Stomach (tissue), 9 donors: ENCODE measurements around the gene FLVCR1. TPM values are rescaled to one million over a fixed set of nuclear protein-coding genes. Genes with fewer than 3 reads are reported as not detected.
"Not testable (repeated sequence)": the region's sequence is repeated elsewhere in the genome, so short reads cannot be mapped to it uniquely, and the experiment has no call there.

Experiments used
- DNase-seq, 2 donors: peaks; one replicate each; pipeline versions ENCODE4 v3.0.0 to v3.0.0-alpha.2; 2013 to 2019
- H3K27ac ChIP-seq, 5 donors: fragments of 200-600 bp in 4 of 5; sonication (generic) in 4 of 5; one replicate each; pipeline ENCODE4 v1.5.1; 2013 to 2019; ENCODE audit warnings: mild to moderate bottlenecking in 1 of 5, moderate library complexity in 1 of 5
- H3K27me3 ChIP-seq, 3 donors: fragments of 200-600 bp; sonication (generic); one replicate each; pipeline ENCODE4 v1.5.1; 2017 to 2019; ENCODE audit warnings: mixed run types in 1 of 3
- H3K36me3 ChIP-seq, 4 donors: fragments of 200-600 bp; sonication (generic); 1 replicate in 3 of 4; 2 replicates in 1 of 4; pipeline ENCODE4 v1.5.1; 2016 to 2019
- H3K4me1 ChIP-seq, 4 donors: fragments of 200-600 bp; sonication (generic); one replicate each; pipeline ENCODE4 v1.5.1; 2016 to 2019
- H3K4me3 ChIP-seq, 4 donors: fragments of 200-600 bp; sonication (generic) in 3 of 4; one replicate each; pipeline ENCODE4 v1.5.1; 2016 to 2019; ENCODE audit warnings: mild to moderate bottlenecking in 1 of 4
- H3K9me3 ChIP-seq, 4 donors: fragments of 200-600 bp; sonication (generic); one replicate each; pipeline ENCODE4 v1.5.1; 2016 to 2019
- EP300 ChIP-seq: sonication (generic); formaldehyde crosslinking; IDR thresholded peaks from one replicate; pipeline ENCODE4 v1.6.1; 2017; ENCODE audit warnings: antibody characterized with exemption
- POLR2A ChIP-seq, 4 donors: fragments of 450-650 bp; IDR thresholded peaks; one replicate each; pipeline ENCODE4 v1.6.1; 2016; ENCODE audit warnings: antibody characterized with exemption in 4 of 4, control low read depth in 2 of 4, mild to moderate bottlenecking in 1 of 4, moderate library complexity in 1 of 4
- POLR2AphosphoS5 ChIP-seq, 3 donors: sonication (generic); formaldehyde crosslinking; IDR thresholded peaks; one replicate each; pipeline ENCODE4 v1.6.1; 2016; ENCODE audit warnings: antibody characterized with exemption in 3 of 3
- WGBS, 5 donors: extraction: QIAGEN DNeasy Blood & Tissue Kit in 3 of 5; methylation state at CpG; one replicate each; pipeline versions ENCODE4 v1.1.5 to v1.1.7; 2013 to 2018; 5-methylcytosine and 5-hydroxymethylcytosine counted together
- intact Hi-C: fragments of 100-400 bp; cut with DNase I; formaldehyde crosslinking; loops from one replicate; pipeline ENCODE4 v1.15.1; 2023; ENCODE audit warnings: low total_unique reads
- polyA plus RNA-seq, 3 donors: library from polyadenylated mRNA; stranded (reverse); fragments of 200-250 nt; gene quantifications; one replicate each; pipeline ENCODE4 v1.2.3, GENCODE V29; 2013
- total RNA-seq, 5 donors: library from RNA; depleted of rRNA; stranded (reverse); fragments of >200 nt; gene quantifications; one replicate each; pipeline versions ENCODE4 v1.1.0 to v1.2.3, GENCODE V29; 2014 to 2016
- TF ChIP-seq, protein P1 (sequence below), 7 experiments: fragments of 450-650 bp in 4 of 7; fragments of 200-600 bp in 3 of 7; sonication (generic) in 3 of 7; IDR thresholded peaks; one replicate each; pipeline ENCODE4 v1.5.1; 2016 to 2019; ENCODE audit warnings: antibody characterized with exemption in 7 of 7, control low read depth in 2 of 7, mild to moderate bottlenecking in 1 of 7
- donor health status: healthy with polysubstance abuse.
- donor health status: Bipolar disorder and iron deficiency.
- donor health status: healthy.

The FLVCR1 gene
- total and polyA plus RNA-seq, 8 donors: 0.61 to 19.1 (median 6.3) TPM

DNA sequence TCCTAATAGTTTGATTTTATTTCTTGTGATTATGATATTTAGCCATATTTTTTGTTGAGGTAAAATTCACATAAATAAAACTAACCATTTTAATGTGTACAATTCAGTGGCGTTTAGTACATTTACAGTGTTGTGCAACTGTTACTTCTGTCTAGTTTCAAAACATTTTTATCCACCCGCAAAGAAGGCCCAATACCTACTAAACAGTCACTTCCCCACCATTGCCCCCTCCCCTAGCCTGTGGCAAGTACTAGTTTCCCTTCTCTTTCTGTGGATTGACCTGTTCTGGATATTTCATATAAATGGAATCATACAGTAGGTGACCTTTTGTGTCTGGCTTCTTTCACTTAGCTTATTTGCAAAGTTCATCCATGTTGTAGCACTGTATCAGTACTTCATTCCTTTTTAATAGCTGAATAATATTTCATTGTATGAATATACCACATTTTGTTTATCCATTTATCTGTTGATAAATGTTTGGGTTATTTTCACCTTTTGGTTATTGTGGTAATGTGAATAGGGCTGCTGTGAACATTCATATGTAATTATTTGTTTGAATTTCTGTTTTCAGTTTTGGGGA, 4.1 kb downstream of the FLVCR1 start:
- intact Hi-C loops: no loop called here
- peaks cover 0 to 15% (median 12%) of the 10 kb centered on the region in 4 donors for H3K36me3 ChIP-seq
- WGBS, 5 donors: 88 to 97% (median 95%) methylated on average over 2 of the region's 2 CpGs

DNA sequence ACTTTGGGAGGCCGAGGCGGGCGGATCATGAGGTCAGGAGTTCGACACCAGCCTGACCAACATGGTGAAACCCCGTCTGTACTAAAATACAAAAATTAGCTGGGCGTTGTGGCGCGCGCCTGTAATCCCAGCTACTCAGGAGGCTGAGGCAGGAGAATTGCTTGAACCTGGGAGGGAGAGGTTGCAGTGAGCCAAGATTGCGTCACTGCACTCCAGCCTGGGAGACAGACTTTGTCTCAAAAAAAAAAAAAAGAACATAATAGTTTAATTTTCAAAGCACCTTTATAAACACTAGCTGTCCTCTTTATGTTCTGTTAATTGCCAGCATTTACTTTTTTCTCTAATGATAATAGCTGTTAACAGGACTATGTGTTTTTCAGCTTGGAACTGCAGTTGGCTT, 5.3 kb downstream of the FLVCR1 start:
- DNase-seq, intact Hi-C loops, H3K4me3 ChIP-seq, H3K27ac ChIP-seq, H3K27me3 ChIP-seq, H3K9me3 ChIP-seq: not testable (repeated sequence)
- Histone ChIP-seq H3K4me1 (peaks cover 17 to 58% (median 29%) of the 10 kb centered on the region in 4 donors), H3K36me3 (peaks cover 0 to 21% (median 18%) of the 10 kb centered on the region in 4 donors)
- WGBS, 5 donors: 84 to 92% (median 87%) methylated on average over 10 of the region's 10 CpGs

More for the DNA sequence above, 4.1 kb downstream of the FLVCR1 start:
- Histone ChIP-seq H3K27ac (no peak overlapping the region), H3K4me1 (peaks cover 20 to 62% (median 31%) of the 10 kb centered on the region in 4 donors), H3K27me3 (no peaks in the 10 kb centered on the region), H3K9me3 (no peaks in the 10 kb centered on the region), H3K4me3 (no peak overlapping the region)
- DNase-seq: peak in 1 of 2 donors; percentile 2
- TF ChIP-seq EP300: no peak
- TF ChIP-seq POLR2AphosphoS5 (IDR thresholded peaks at IDR 0.05): no peak
- no peak for TF ChIP-seq POLR2A (IDR thresholded peaks at IDR 0.05)
- TF ChIP-seq, protein P1, sequence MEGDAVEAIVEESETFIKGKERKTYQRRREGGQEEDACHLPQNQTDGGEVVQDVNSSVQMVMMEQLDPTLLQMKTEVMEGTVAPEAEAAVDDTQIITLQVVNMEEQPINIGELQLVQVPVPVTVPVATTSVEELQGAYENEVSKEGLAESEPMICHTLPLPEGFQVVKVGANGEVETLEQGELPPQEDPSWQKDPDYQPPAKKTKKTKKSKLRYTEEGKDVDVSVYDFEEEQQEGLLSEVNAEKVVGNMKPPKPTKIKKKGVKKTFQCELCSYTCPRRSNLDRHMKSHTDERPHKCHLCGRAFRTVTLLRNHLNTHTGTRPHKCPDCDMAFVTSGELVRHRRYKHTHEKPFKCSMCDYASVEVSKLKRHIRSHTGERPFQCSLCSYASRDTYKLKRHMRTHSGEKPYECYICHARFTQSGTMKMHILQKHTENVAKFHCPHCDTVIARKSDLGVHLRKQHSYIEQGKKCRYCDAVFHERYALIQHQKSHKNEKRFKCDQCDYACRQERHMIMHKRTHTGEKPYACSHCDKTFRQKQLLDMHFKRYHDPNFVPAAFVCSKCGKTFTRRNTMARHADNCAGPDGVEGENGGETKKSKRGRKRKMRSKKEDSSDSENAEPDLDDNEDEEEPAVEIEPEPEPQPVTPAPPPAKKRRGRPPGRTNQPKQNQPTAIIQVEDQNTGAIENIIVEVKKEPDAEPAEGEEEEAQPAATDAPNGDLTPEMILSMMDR (IDR thresholded peaks at IDR 0.05): no peak

DNA sequence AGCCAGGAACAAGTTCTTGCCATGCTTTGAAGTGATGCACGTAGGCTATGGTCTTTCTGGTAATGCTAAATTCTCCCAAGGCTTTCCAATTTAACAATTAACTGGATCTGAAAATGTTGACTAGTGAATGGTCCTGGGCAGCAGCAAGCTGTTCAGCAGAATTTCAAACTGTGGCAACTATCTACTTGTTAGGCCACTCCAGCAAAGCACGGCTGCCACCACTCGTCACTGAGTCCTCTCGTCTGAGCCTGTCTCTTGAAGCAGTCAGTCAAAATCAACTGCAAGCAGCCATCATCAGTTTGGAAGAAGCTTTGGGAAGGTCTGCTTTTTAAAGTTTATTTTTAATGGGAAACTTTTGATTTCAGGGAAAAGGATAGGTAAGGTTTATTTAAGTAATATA, 6.1 kb downstream of the FLVCR1 start:
- no peak for DNase-seq
- H3K27ac ChIP-seq: no peak overlapping the region
- peaks cover 9 to 51% (median 23%) of the 10 kb centered on the region in 4 donors for H3K4me1 ChIP-seq
- no peaks in the 10 kb centered on the region for H3K27me3 ChIP-seq
- H3K9me3 ChIP-seq: no peaks in the 10 kb centered on the region
- peaks cover 0 to 27% (median 23%) of the 10 kb centered on the region in 4 donors for H3K36me3 ChIP-seq
- WGBS, 5 donors: 78 to 95% (median 90%) methylated on average over 4 of the region's 4 CpGs
- no peak for TF ChIP-seq POLR2A (IDR thresholded peaks at IDR 0.05)
- TF ChIP-seq POLR2AphosphoS5 (IDR thresholded peaks at IDR 0.05): no peak
- TF ChIP-seq EP300: no peak
- TF ChIP-seq, protein P1 (IDR thresholded peaks at IDR 0.05): no peak
- H3K4me3 ChIP-seq: no peak overlapping the region
- intact Hi-C loops: no loop called here

DNA sequence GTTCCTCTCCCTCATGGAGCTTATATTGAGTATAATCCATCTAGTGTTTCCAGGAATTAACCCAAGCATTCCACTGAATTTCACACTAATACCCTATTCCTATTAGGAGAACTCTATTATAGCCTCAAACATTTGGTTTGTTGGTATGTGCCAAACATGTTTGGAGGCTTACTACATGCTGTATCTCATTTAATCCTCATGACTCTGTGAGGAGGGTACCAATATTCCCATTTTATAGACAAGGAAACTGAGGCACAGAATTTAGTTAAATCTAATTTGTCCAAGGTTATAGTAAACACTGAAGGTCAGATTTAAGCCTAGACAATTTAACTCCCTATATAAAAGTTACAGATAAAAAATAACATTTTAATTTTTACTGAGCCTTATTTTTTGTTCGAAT, 9.1 kb downstream of the FLVCR1 start:
- no peaks in the 10 kb centered on the region for H3K27me3 ChIP-seq
- intact Hi-C loops: no loop called here
- H3K36me3 ChIP-seq: peaks cover 0 to 41% (median 32%) of the 10 kb centered on the region in 4 donors
- DNase-seq: no peak
- H3K4me1 ChIP-seq: peaks cover 0 to 21% (median 2%) of the 10 kb centered on the region in 4 donors
- H3K9me3 ChIP-seq: no peaks in the 10 kb centered on the region
- H3K4me3 ChIP-seq: no peak overlapping the region
- no peak overlapping the region for H3K27ac ChIP-seq
- TF ChIP-seq, protein P1 (IDR thresholded peaks at IDR 0.05): no peak
- no peak for TF ChIP-seq POLR2AphosphoS5 (IDR thresholded peaks at IDR 0.05)
- 56 to 96% (median 95%) methylated on average over 1 of the region's 1 CpG for WGBS, 5 donors

DNA sequence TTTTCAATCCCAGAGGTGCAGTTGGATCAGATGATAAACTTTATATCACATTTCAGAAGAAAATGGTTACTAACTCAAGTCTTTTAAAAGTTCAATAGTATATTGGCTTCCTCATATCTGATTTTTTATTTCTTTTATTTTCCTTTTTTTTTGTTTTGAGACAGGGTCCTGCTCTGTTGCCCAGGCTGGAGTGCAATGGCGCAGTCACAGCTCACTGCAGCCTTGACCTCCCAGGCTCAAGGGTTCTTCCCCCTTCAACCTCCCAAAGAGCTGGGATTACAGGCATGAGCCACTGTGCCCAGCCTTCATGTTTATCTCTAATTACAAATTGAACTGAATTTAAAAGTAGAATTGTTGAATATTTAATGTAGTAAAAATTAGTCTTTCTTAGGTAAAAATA, 13.9 kb downstream of the FLVCR1 start:
- WGBS, 5 donors: 0 to 100% (median 100%) methylated on average over 1 of the region's 1 CpG

More for the DNA sequence above, 13.9 kb downstream of the FLVCR1 start:
- Histone ChIP-seq H3K4me3 (no peak overlapping the region), H3K9me3 (no peaks in the 10 kb centered on the region), H3K4me1 (no peaks in the 10 kb centered on the region), H3K27me3 (no peaks in the 10 kb centered on the region), H3K36me3 (peaks cover 7 to 68% (median 62%) of the 10 kb centered on the region in 4 donors), H3K27ac (no peak overlapping the region)
- TF ChIP-seq POLR2AphosphoS5 (IDR thresholded peaks at IDR 0.05): no peak
- no peak for TF ChIP-seq POLR2A (IDR thresholded peaks at IDR 0.05)
- TF ChIP-seq EP300: no peak
- TF ChIP-seq, protein P1 (IDR thresholded peaks at IDR 0.05): no peak
- DNase-seq: no peak
- intact Hi-C loops: no loop called here
